Effector memory CD4-positive, alpha-beta T cell (primary cell): ENCODE results near the gene ALDH2.
"Not testable (repeated sequence)": the region's sequence is repeated elsewhere in the genome, so short reads cannot be mapped to it uniquely, and the experiment has no call there.

Source experiments
- DNase-seq, 3 donors: peaks; one replicate each; pipeline ENCODE4 v3.0.0-alpha.2; 2020
- H3K27ac ChIP-seq: 2 replicates; pipeline ENCODE4 v1.7.0; 2013; ENCODE audit warnings: mild to moderate bottlenecking, low read length, moderate library complexity; ENCODE audit not compliant: insufficient read depth, poor library complexity, severe bottlenecking
- H3K27me3 ChIP-seq: replicated peaks from 2 replicates; pipeline ENCODE4 v1.7.0; 2013; ENCODE audit warnings: mild to moderate bottlenecking, low read length; ENCODE audit not compliant: insufficient read depth, control insufficient read depth, poor library complexity, severe bottlenecking
- H3K36me3 ChIP-seq: 2 replicates; pipeline ENCODE4 v1.7.0; 2013; ENCODE audit warnings: mild to moderate bottlenecking, low read length, moderate library complexity; ENCODE audit not compliant: control insufficient read depth, insufficient read depth
- H3K4me1 ChIP-seq: 2 replicates; pipeline ENCODE4 v1.7.0; 2013; ENCODE audit warnings: low read length, mild to moderate bottlenecking; ENCODE audit not compliant: control insufficient read depth, insufficient read depth, poor library complexity, severe bottlenecking
- H3K4me3 ChIP-seq: 2 replicates; pipeline ENCODE4 v1.7.0; 2013; ENCODE audit warnings: low read length, low read depth, mild to moderate bottlenecking; ENCODE audit not compliant: insufficient read depth, poor library complexity, severe bottlenecking
- H3K9me3 ChIP-seq: 2 replicates; pipeline ENCODE4 v1.7.0; 2013; ENCODE audit warnings: mild to moderate bottlenecking, low read length, moderate library complexity; ENCODE audit not compliant: control insufficient read depth
- total RNA-seq, 3 donors: gene quantifications; one replicate each; lab custom pipeline; 2026; lab: John Stamatoyannopoulos, UW

ALDH2 gene
- total RNA-seq: 0.52 to 1.4 (median 0.61) reads per million in 3 donors

- Histone ChIP-seq H3K9me3 (no peaks in the 10 kb centered on the region), H3K4me1 (peaks cover 9% of the 10 kb centered on the region), H3K27ac (no peak within 1 kb of the TSS), H3K27me3 (peaks cover 8% of the 10 kb centered on the region), H3K36me3 (no peaks in the 10 kb centered on the region), H3K4me3 (peak within 1 kb of the TSS; percentile 48)
- DNase-seq: no peak
These were observed at the start of gene ALDH2 for GRCh38 chr12:111766608-111767361. TSS of gene ALDH2 (plus strand) at chr12:111766933. CDS start at chr12:111766983, 50 bp downstream.

- H3K27ac ChIP-seq, H3K4me3 ChIP-seq, H3K27me3 ChIP-seq, H3K9me3 ChIP-seq, DNase-seq, H3K4me1 ChIP-seq: not testable (repeated sequence)
- H3K36me3 ChIP-seq: peaks cover 33% of the 10 kb centered on the region
These were observed 47.4 kb upstream of the ALDH2 start for GRCh38 chr12:111719316-111719715.

GRCh38 chr12:111720457-111720856 is 46.3 kb upstream of the ALDH2 start:
- no peaks in the 10 kb centered on the region for H3K4me1 ChIP-seq
- H3K27ac ChIP-seq: no peak overlapping the region
- peaks cover 31% of the 10 kb centered on the region for H3K36me3 ChIP-seq
- no peaks in the 10 kb centered on the region for H3K9me3 ChIP-seq
- no peak for DNase-seq
- H3K27me3 ChIP-seq: no peaks in the 10 kb centered on the region
- H3K4me3 ChIP-seq: no peak overlapping the region

GRCh38 chr12:111723646-111724360 is 42.9 kb upstream of the ALDH2 start:
- H3K4me1 ChIP-seq, H3K4me3 ChIP-seq, H3K27ac ChIP-seq, H3K27me3 ChIP-seq, DNase-seq, H3K9me3 ChIP-seq: not testable (repeated sequence)
- H3K36me3 ChIP-seq: peaks cover 11% of the 10 kb centered on the region

GRCh38 chr12:111728795-111729194 is 37.9 kb upstream of the ALDH2 start:
- Histone ChIP-seq H3K27me3 (no peaks in the 10 kb centered on the region), H3K4me3 (no peak overlapping the region), H3K4me1 (no peaks in the 10 kb centered on the region), H3K36me3 (no peaks in the 10 kb centered on the region), H3K27ac (no peak overlapping the region), H3K9me3 (no peaks in the 10 kb centered on the region)
- DNase-seq: no peak

GRCh38 chr12:111730420-111730819 is 36.3 kb upstream of the ALDH2 start:
- no peaks in the 10 kb centered on the region for H3K27me3 ChIP-seq
- no peaks in the 10 kb centered on the region for H3K4me1 ChIP-seq
- no peaks in the 10 kb centered on the region for H3K36me3 ChIP-seq
- no peaks in the 10 kb centered on the region for H3K9me3 ChIP-seq
- no peak overlapping the region for H3K4me3 ChIP-seq
- no peak for DNase-seq
- H3K27ac ChIP-seq: no peak overlapping the region

GRCh38 chr12:111732786-111733185 is 33.9 kb upstream of the ALDH2 start:
- Histone ChIP-seq H3K4me3 (no peak overlapping the region), H3K27me3 (no peaks in the 10 kb centered on the region), H3K27ac (no peak overlapping the region), H3K36me3 (no peaks in the 10 kb centered on the region), H3K9me3 (no peaks in the 10 kb centered on the region), H3K4me1 (no peaks in the 10 kb centered on the region)
- DNase-seq: no peak

GRCh38 chr12:111733340-111733915 is 33.3 kb upstream of the ALDH2 start:
- no peaks in the 10 kb centered on the region for H3K4me1 ChIP-seq
- H3K36me3 ChIP-seq: no peaks in the 10 kb centered on the region
- no peaks in the 10 kb centered on the region for H3K27me3 ChIP-seq
- no peak for DNase-seq
- no peak overlapping the region for H3K4me3 ChIP-seq
- H3K9me3 ChIP-seq: no peaks in the 10 kb centered on the region
- no peak overlapping the region for H3K27ac ChIP-seq

- H3K27ac ChIP-seq: not testable (repeated sequence)
These were observed 27.2 kb upstream of the ALDH2 start for GRCh38 chr12:111739524-111739923.

GRCh38 chr12:111741235-111741812 is 25.4 kb upstream of the ALDH2 start:
- H3K9me3 ChIP-seq: no peaks in the 10 kb centered on the region
- no peak overlapping the region for H3K4me3 ChIP-seq
- peaks cover 11% of the 10 kb centered on the region for H3K36me3 ChIP-seq
- H3K27me3 ChIP-seq: no peaks in the 10 kb centered on the region
- no peaks in the 10 kb centered on the region for H3K4me1 ChIP-seq
- no peak for DNase-seq
- no peak overlapping the region for H3K27ac ChIP-seq

More at GRCh38 chr12:111739524-111739923, 27.2 kb upstream of the ALDH2 start:
- not testable (repeated sequence) for H3K4me3 ChIP-seq, H3K27me3 ChIP-seq, H3K36me3 ChIP-seq, DNase-seq, H3K4me1 ChIP-seq, H3K9me3 ChIP-seq
